Keratinocyte (primary cell): Measurements from ENCODE around the gene TDRD10. TPM values are rescaled to one million over a fixed set of nuclear protein-coding genes. Genes with fewer than 3 reads are reported as not detected.
"Not testable (repeated sequence)": the region's sequence is repeated elsewhere in the genome, so short reads cannot be mapped to it uniquely, and the experiment has no call there.

Experiments
- DNase-seq: peaks from one replicate; pipeline ENCODE4 v3.0.0-alpha.2; 2011; ENCODE audit warnings: low read depth, missing footprints, low spot score
- FAIRE-seq: peaks from 2 replicates; lab custom pipeline; 2011; peaks lifted over from hg19 to GRCh38; lab: Jason Lieb, UNC
- H2AFZ ChIP-seq: 2 replicates; pipeline ENCODE4 v1.6.0; 2012; ENCODE audit warnings: low read length, control low read depth, inconsistent platforms; ENCODE audit not compliant: control insufficient read depth
- H3K27ac ChIP-seq: 2 replicates; pipeline ENCODE4 v1.5.1; 2011; ENCODE audit warnings: low read length; ENCODE audit not compliant: control insufficient read depth, insufficient read depth
- H3K27me3 ChIP-seq: 3 replicates; pipeline ENCODE4 v1.6.0; 2011; ENCODE audit warnings: low read length; ENCODE audit not compliant: control insufficient read depth, insufficient read depth; ENCODE audit errors: extremely low read depth
- H3K36me3 ChIP-seq, 2 experiments: 2 replicates in 1 of 2; 3 replicates in 1 of 2; pipeline ENCODE4 v1.5.1; 2011; ENCODE audit warnings: low read length in 2 of 2, mild to moderate bottlenecking in 1 of 2; ENCODE audit not compliant: control insufficient read depth in 2 of 2, insufficient read depth in 2 of 2; ENCODE audit errors: extremely low read depth in 1 of 2
- H3K4me1 ChIP-seq: 3 replicates; pipeline ENCODE4 v1.5.1; 2011; ENCODE audit warnings: low read length; ENCODE audit not compliant: control insufficient read depth, insufficient read depth; ENCODE audit errors: extremely low read depth
- H3K4me2 ChIP-seq: 3 replicates; pipeline ENCODE4 v1.6.0; 2011; ENCODE audit warnings: low read depth, low read length; ENCODE audit not compliant: control insufficient read depth, insufficient read depth; ENCODE audit errors: extremely low read depth
- H3K4me3 ChIP-seq, 3 experiments: fragments of 200-600 bp in 1 of 3; sonication (generic) in 1 of 3; 2 replicates in 2 of 3; 3 replicates in 1 of 3; pipeline ENCODE4 v1.5.1; 2011 to 2016; ENCODE audit warnings: low read length in 3 of 3, mild to moderate bottlenecking in 3 of 3, control low read depth in 2 of 3, inconsistent platforms in 1 of 3, low read depth in 1 of 3, mixed read lengths in 1 of 3, mixed run types in 1 of 3, moderate library complexity in 1 of 3; ENCODE audit not compliant: control insufficient read depth in 2 of 3, insufficient read depth in 2 of 3; ENCODE audit errors: extremely low read depth in 1 of 3
- H3K79me2 ChIP-seq: 2 replicates; pipeline ENCODE4 v1.6.0; 2012; ENCODE audit warnings: low read length; ENCODE audit not compliant: control insufficient read depth, insufficient read depth
- H3K9ac ChIP-seq: 3 replicates; pipeline ENCODE4 v1.6.0; 2011; ENCODE audit warnings: low read length; ENCODE audit not compliant: control insufficient read depth, insufficient read depth; ENCODE audit errors: extremely low read depth
- H3K9me1 ChIP-seq: 3 replicates; pipeline ENCODE4 v1.6.0; 2011; ENCODE audit warnings: low read length; ENCODE audit not compliant: control insufficient read depth, insufficient read depth; ENCODE audit errors: extremely low read depth
- H3K9me3 ChIP-seq: 2 replicates; pipeline ENCODE4 v1.5.1; 2012; ENCODE audit warnings: low read depth, low read length; ENCODE audit not compliant: control insufficient read depth
- H4K20me1 ChIP-seq: 3 replicates; pipeline ENCODE4 v1.6.0; 2011; ENCODE audit warnings: low read length; ENCODE audit not compliant: control insufficient read depth, insufficient read depth; ENCODE audit errors: extremely low read depth
- EZH2 ChIP-seq: IDR thresholded peaks from one replicate; pipeline ENCODE4 v1.6.1; 2012; ENCODE audit warnings: inconsistent platforms, mild to moderate bottlenecking, low read length, moderate library complexity
- dilution Hi-C: fragments of 300-500 bp; cut with MboI; formaldehyde crosslinking; loops from one replicate; pipeline ENCODE4 v1.7.0; 2020; ENCODE audit warnings: low sequenced_read_pairs; ENCODE audit not compliant: extremely low pct_ligation_motif_present
- polyA plus RNA-seq, 5 experiments: library from polyadenylated mRNA; depleted of rRNA in 3 of 5; stranded (reverse) in 3 of 5; stranded (forward) in 1 of 5; unstranded in 1 of 5; fragments of >200 nt; gene quantifications; 1 replicate in 1 of 5; 2 replicates in 3 of 5; 3 replicates in 1 of 5; pipeline versions ENCODE4 v1.2.1 to v1.2.3, GENCODE V29; 2011 to 2012; ENCODE audit warnings: missing spikeins in 2 of 5, low read depth in 1 of 5, low replicate concordance in 1 of 5
- TF ChIP-seq, protein P1 (sequence below), 3 experiments: IDR thresholded peaks in 1 of 3; conservative IDR thresholded peaks in 1 of 3; optimal IDR thresholded peaks in 1 of 3; 2 replicates in 2 of 3; 3 replicates in 1 of 3; pipeline versions ENCODE3 to v1.5.1; 2011; ENCODE audit warnings: low read length in 3 of 3, mild to moderate bottlenecking in 3 of 3, moderate library complexity in 2 of 3, control low read depth in 1 of 3, inconsistent platforms in 1 of 3; ENCODE audit not compliant: insufficient read depth in 2 of 3; ENCODE audit errors: extremely low read depth in 1 of 3

TDRD10 gene
- polyA plus RNA-seq, 1 donor (not counting 4 experiments of a cell fraction or from before 2014, with no cell fraction given), result not detected

DNA sequence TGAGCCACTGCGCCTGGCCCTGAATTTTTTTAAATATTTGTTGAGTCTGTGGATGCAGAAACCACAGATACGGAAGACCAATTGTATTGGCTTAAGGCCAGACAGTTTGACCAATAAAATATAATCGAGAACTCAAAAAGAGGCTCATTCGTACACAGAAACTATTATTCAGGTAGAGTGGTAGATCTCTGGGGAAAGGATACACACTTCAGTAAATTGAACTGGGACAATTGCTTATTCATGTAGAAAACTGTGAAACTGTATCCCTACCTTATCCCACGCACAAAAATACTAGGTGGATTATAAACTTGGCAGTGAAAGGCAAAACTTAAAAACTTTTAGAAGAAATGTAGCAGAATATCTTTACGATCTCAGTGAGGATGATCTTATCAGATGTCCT, 25.2 kb downstream of the TDRD10 start:
- Histone ChIP-seq H3K36me3 (no peaks in the 10 kb centered on the region), H3K4me2 (no peak overlapping the region), H3K4me3 (no peak overlapping the region), H3K9ac (no peak overlapping the region), H3K9me1 (no peaks in the 10 kb centered on the region), H3K79me2 (no peaks in the 10 kb centered on the region), H3K4me1 (no peaks in the 10 kb centered on the region), H3K27me3 (no peaks in the 10 kb centered on the region), H3K9me3 (no peaks in the 10 kb centered on the region), H2AFZ (no peak overlapping the region), H4K20me1 (no peaks in the 10 kb centered on the region), H3K27ac (no peak overlapping the region)
- no peak for DNase-seq
- no peak for FAIRE-seq
- dilution Hi-C loops, result no loop called here
- TF ChIP-seq, protein P1, sequence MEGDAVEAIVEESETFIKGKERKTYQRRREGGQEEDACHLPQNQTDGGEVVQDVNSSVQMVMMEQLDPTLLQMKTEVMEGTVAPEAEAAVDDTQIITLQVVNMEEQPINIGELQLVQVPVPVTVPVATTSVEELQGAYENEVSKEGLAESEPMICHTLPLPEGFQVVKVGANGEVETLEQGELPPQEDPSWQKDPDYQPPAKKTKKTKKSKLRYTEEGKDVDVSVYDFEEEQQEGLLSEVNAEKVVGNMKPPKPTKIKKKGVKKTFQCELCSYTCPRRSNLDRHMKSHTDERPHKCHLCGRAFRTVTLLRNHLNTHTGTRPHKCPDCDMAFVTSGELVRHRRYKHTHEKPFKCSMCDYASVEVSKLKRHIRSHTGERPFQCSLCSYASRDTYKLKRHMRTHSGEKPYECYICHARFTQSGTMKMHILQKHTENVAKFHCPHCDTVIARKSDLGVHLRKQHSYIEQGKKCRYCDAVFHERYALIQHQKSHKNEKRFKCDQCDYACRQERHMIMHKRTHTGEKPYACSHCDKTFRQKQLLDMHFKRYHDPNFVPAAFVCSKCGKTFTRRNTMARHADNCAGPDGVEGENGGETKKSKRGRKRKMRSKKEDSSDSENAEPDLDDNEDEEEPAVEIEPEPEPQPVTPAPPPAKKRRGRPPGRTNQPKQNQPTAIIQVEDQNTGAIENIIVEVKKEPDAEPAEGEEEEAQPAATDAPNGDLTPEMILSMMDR (optimal IDR thresholded peaks at IDR 0.05 in 1 of 3, IDR thresholded peaks at IDR 0.05 in 1 of 3, conservative IDR thresholded peaks at IDR 0.05 in 1 of 3; ENCODE audit: extremely low read depth in 1 of 3, insufficient read depth in 2 of 3, low read length in 3 of 3), result no peak
- no peak for TF ChIP-seq EZH2

DNA sequence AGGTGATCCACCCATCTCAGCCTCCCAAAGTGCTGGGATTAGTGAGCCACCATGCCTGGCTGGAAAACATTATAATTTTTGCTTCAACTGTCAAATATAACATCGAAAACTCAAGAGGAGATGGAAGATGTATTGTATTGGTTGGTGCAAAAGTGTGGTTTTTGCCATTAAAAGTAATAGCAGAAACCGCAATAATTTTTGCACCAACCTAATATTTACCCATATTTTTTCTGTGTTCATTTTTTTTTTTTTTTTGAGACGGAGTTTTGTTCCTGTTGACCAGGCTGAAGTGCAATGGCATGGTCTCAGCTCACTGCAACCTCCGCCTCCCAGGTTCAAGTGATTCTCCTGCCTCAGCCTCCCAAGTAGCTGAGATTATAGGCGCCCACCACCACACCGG, 27.3 kb downstream of the TDRD10 start:
- Histone ChIP-seq H3K79me2 (no peaks in the 10 kb centered on the region), H3K27me3 (no peaks in the 10 kb centered on the region), H3K9ac (no peak overlapping the region), H3K9me3 (no peaks in the 10 kb centered on the region), H3K36me3 (no peaks in the 10 kb centered on the region), H3K4me1 (no peaks in the 10 kb centered on the region), H4K20me1 (no peaks in the 10 kb centered on the region), H3K4me3 (no peak overlapping the region), H3K27ac (no peak overlapping the region), H3K9me1 (no peaks in the 10 kb centered on the region), H2AFZ (no peak overlapping the region), H3K4me2 (no peak overlapping the region)
- no peak for DNase-seq
- dilution Hi-C loops, result no loop called here
- FAIRE-seq, result no peak
- TF ChIP-seq, protein P1 (optimal IDR thresholded peaks at IDR 0.05 in 1 of 3, IDR thresholded peaks at IDR 0.05 in 1 of 3, conservative IDR thresholded peaks at IDR 0.05 in 1 of 3; ENCODE audit: extremely low read depth in 1 of 3, insufficient read depth in 2 of 3, low read length in 3 of 3), result no peak
- no peak for TF ChIP-seq EZH2

DNA sequence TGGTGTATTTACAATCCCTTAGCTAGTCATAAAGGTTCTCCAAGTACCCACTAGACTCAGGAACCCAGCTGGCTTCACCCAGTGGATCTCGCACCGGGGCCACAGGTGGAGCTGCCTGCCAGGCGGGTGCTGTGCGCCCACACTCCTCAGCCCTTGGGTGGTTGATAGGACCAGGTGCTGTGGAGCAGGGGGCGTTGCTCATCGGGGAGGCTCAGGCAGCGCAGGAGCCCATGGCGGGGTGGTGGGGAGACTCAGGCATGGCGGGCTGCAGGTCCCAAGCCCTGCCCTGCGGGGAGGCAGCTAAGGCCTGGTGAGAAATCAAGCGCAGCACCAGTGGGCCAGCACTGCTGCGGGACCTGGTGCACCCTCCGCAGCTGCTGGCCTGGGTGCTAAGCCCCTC, 29.9 kb downstream of the TDRD10 start:
- FAIRE-seq, H3K79me2 ChIP-seq, H3K9ac ChIP-seq, H4K20me1 ChIP-seq, H3K27me3 ChIP-seq, H2AFZ ChIP-seq, dilution Hi-C loops, H3K36me3 ChIP-seq, H3K27ac ChIP-seq, H3K9me3 ChIP-seq, DNase-seq, H3K4me1 ChIP-seq, H3K4me2 ChIP-seq, H3K4me3 ChIP-seq, H3K9me1 ChIP-seq: not testable (repeated sequence)
